Measurements from ENCODE around the gene SEMA5A.

Gene SEMA5A

DNA sequence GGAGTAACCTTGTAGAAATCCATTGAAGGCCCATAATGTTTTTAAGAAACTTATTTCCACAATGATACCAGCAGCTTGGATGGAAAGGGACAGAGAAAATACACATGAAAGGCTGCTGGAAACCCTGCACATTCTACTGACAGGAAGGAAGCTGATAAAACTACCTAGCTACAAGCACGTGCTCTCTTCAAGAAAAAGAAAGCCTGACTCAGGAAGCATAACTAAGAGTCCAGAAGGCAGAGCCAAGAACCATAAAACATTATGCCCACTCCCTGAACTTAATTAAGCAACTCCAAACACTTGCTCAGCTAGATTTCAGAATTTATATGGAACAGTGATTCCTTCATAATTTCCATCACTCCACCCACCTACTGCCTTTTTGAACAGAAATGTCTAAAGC, 430.8 kb downstream of the SEMA5A start:
- no peak overlapping the region for H2AFZ ChIP-seq
- TF ChIP-seq, protein P1, sequence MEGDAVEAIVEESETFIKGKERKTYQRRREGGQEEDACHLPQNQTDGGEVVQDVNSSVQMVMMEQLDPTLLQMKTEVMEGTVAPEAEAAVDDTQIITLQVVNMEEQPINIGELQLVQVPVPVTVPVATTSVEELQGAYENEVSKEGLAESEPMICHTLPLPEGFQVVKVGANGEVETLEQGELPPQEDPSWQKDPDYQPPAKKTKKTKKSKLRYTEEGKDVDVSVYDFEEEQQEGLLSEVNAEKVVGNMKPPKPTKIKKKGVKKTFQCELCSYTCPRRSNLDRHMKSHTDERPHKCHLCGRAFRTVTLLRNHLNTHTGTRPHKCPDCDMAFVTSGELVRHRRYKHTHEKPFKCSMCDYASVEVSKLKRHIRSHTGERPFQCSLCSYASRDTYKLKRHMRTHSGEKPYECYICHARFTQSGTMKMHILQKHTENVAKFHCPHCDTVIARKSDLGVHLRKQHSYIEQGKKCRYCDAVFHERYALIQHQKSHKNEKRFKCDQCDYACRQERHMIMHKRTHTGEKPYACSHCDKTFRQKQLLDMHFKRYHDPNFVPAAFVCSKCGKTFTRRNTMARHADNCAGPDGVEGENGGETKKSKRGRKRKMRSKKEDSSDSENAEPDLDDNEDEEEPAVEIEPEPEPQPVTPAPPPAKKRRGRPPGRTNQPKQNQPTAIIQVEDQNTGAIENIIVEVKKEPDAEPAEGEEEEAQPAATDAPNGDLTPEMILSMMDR (IDR thresholded peaks at IDR 0.05) = no peak

DNA sequence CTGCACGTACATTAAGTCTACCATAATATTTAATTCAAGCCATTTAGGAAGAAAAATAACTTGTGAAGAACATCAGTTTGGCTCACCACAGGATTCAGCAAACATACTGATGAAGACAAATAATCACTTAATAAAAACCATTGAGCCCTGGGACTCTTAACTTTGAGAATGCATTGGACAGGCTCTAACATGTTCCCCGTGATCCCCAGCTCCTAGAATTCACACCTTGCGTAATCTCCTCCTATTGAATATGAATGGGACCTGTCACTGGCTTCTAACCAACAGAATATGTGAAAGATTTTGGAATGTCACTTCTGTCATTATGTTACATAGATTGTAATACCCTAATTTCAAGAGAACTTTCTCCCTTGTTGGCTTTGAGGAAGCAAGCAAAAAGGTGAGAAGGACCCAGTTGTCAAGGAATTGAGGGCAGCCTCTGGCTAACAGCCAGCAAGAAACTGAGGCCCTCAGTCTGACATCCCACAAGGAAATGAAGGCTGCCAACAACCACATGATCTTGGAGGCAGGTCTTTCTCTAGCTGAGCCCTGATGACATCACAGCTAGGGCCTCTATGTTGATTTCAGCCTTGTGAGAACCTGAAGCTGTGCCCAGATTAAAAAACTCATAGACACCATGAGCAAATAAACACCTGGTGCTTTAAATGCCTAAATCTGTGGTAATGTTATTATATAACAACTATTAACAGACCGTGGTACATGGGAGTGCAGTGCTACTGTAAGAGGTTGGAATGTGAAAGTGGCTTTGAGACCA, 433.2 kb downstream of the SEMA5A start:
- Histone ChIP-seq H3K4me1 (no peaks in the 10 kb centered on the region), H3K27me3 (ENCODE audit: control insufficient read depth, insufficient read depth, low read length) (no peaks in the 10 kb centered on the region), H3K4me3 (ENCODE audit: low read depth, low read length) (no peak overlapping the region), H3K9me3 (ENCODE audit: control insufficient read depth, low read length) (no peaks in the 10 kb centered on the region), H3K4me2 (ENCODE audit: low read length) (no peak overlapping the region), H2AFZ (no peak overlapping the region), H3K36me3 (ENCODE audit: control insufficient read depth, insufficient read depth, low read length) (no peaks in the 10 kb centered on the region), H3K79me2 (no peaks in the 10 kb centered on the region), H3K27ac (no peak overlapping the region), H3K9ac (no peak overlapping the region)
- TF ChIP-seq, protein P1 (IDR thresholded peaks at IDR 0.05) = no peak

More for the DNA sequence above, 430.8 kb downstream of the SEMA5A start:
- H3K36me3 ChIP-seq (ENCODE audit: control insufficient read depth, insufficient read depth, low read length) = no peaks in the 10 kb centered on the region
- H3K27ac ChIP-seq = no peak overlapping the region
- no peak overlapping the region for H3K4me2 ChIP-seq (ENCODE audit: low read length)
- H3K4me3 ChIP-seq (ENCODE audit: low read depth, low read length) = no peak overlapping the region
- H3K9me3 ChIP-seq (ENCODE audit: control insufficient read depth, low read length) = no peaks in the 10 kb centered on the region
- no peak overlapping the region for H3K9ac ChIP-seq
- no peaks in the 10 kb centered on the region for H3K79me2 ChIP-seq
- H3K27me3 ChIP-seq (ENCODE audit: control insufficient read depth, insufficient read depth, low read length) = no peaks in the 10 kb centered on the region
- H3K4me1 ChIP-seq = no peaks in the 10 kb centered on the region

DNA sequence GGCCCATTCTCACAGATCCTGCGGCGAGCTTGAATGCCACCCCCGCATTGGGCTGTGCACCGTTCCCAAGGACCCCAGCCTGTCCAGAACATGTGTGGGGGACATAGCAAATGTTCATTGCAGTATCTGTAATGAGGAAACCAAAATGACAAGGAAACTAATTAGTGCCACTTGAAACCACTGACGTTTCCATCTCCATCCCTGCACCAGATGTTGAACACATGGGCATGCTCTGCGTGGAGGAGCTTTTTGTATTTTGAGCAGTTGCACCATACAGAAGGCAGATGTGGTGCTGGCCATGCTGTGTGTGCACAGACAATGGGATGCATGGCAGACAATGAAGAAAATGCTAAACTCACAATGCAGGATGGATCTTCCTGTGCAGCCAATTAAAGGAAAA, 437.7 kb downstream of the SEMA5A start:
- no peaks in the 10 kb centered on the region for H3K79me2 ChIP-seq
- H3K4me1 ChIP-seq = no peaks in the 10 kb centered on the region
- TF ChIP-seq, protein P1 (IDR thresholded peaks at IDR 0.05) = no peak
- no peaks in the 10 kb centered on the region for H3K36me3 ChIP-seq (ENCODE audit: control insufficient read depth, insufficient read depth, low read length)
- H3K4me2 ChIP-seq (ENCODE audit: low read length) = no peak overlapping the region
- H3K9me3 ChIP-seq (ENCODE audit: control insufficient read depth, low read length) = no peaks in the 10 kb centered on the region
- no peak overlapping the region for H3K4me3 ChIP-seq (ENCODE audit: low read depth, low read length)
- H3K9ac ChIP-seq = no peak overlapping the region
- H3K27me3 ChIP-seq (ENCODE audit: control insufficient read depth, insufficient read depth, low read length) = no peaks in the 10 kb centered on the region
- H3K27ac ChIP-seq = no peak overlapping the region
- H2AFZ ChIP-seq = no peak overlapping the region

GRCh38 chr5:9105851-9106250, 440.0 kb downstream of the SEMA5A start:
- H3K4me1 ChIP-seq = no peaks in the 10 kb centered on the region
- H3K4me3 ChIP-seq (ENCODE audit: low read depth, low read length) = no peak overlapping the region
- no peak overlapping the region for H3K4me2 ChIP-seq (ENCODE audit: low read length)
- TF ChIP-seq, protein P1 (IDR thresholded peaks at IDR 0.05) = no peak
- H3K36me3 ChIP-seq (ENCODE audit: control insufficient read depth, insufficient read depth, low read length) = no peaks in the 10 kb centered on the region
- H2AFZ ChIP-seq = no peak overlapping the region
- no peaks in the 10 kb centered on the region for H3K9me3 ChIP-seq (ENCODE audit: control insufficient read depth, low read length)
- no peak overlapping the region for H3K27ac ChIP-seq
- H3K9ac ChIP-seq = no peak overlapping the region
- no peaks in the 10 kb centered on the region for H3K79me2 ChIP-seq
- no peaks in the 10 kb centered on the region for H3K27me3 ChIP-seq (ENCODE audit: control insufficient read depth, insufficient read depth, low read length)
